GM18520 (cell line): ENCODE data around the gene GCNT1.
"Not testable (repeated sequence)": the region's sequence is repeated elsewhere in the genome, so short reads cannot be mapped to it uniquely, and the experiment has no call there.

Experiments used
- ATAC-seq: cut with Tn5 transposase; IDR thresholded peaks from one replicate; pipeline ENCODE4 v1.9.1; 2021; ENCODE audit not compliant: unreplicated experiment

The GCNT1 gene

DNA sequence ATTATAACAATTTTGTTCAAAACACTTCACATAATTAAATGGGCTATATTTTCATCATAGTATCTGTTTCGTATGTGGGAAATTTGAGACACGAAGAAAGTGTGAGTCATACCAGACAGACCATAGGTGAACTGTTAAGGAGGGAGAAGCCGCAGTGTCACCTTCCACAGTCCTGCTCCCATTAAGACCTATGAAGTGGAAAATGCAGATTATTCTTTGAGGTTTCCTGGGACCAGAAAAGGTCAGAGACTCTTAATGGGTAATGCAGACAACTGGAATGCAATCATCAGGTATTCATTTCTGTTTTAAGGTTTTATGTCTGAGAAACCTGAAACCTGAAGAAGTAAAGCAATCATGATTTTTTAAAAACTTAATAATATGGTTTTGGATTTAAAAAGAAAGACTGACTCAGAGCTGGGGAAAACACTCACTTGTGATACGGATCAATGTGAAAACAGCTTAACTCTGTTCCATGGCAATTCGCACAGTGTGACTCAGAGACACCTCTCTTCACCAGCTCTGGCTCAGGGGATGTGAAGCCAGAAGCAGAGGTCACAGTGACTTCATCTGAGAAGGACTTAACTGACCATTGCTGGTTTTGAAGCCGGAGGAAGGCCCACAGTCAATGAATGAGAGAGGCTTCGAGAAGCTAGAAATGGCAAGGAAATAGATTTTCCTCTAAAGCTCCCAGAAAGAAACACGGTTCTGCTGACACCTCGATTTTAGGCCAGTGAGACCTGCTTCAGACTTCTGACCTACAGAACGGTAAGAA, 17.2 kb upstream of the GCNT1 start:
- ATAC-seq = peak; percentile 46

GRCh38 chr9:76443887-76444286, 15.1 kb upstream of the GCNT1 start:
- no peak for ATAC-seq

GRCh38 chr9:76444322-76444929, 14.6 kb upstream of the GCNT1 start:
- ATAC-seq = no peak

GRCh38 chr9:76445976-76446375, 13.0 kb upstream of the GCNT1 start:
- ATAC-seq = no peak

DNA sequence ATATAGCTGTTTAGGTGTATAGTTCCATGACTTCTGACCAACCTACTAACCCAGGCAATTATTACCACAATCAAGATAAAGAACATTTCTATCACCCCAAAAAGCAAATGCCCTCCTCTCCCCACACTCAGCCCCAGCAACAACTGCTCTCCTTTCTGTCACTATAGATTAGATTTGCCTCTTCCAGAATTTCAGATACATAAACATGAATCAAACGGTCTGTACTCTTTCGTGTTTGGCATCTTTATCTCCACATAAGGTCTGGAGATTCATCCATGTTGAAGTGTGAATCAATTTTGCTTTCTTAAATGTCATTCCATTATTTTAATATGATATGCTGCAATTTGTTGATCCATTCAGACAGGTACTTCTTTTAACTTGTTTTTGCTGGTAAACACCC, 10.5 kb upstream of the GCNT1 start:
- no peak for ATAC-seq

DNA sequence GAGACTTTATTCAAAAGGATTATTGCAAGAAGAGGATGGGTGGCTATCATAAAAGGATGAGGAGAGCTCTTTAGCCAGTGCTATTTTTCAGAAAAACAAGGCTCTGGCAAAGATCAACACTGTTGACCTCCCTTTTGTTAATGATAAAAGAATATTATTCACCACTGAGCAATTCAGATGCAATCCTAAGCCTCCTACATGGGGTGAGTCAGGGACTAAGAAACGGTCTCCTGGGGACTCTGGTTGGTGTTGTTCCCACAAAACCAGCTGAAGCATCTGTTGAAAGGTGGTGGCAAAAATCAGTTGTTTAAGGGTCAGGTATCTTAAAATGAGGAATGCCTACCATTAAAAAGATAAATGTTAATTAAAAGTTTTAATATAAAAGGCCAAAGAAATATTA, 7.7 kb upstream of the GCNT1 start:
- no peak for ATAC-seq

- no peak for ATAC-seq
These were observed 6.1 kb upstream of the GCNT1 start for GRCh38 chr9:76452839-76453238.

GRCh38 chr9:76453785-76454184, 5.2 kb upstream of the GCNT1 start:
- no peak for ATAC-seq

- ATAC-seq = no peak
These were observed 4.7 kb upstream of the GCNT1 start for GRCh38 chr9:76454311-76454710.

- no peak for ATAC-seq
These were observed 2.6 kb upstream of the GCNT1 start for GRCh38 chr9:76456202-76456926.

GRCh38 chr9:76459694-76460635, 983 bp downstream of the GCNT1 start:
- no peak for ATAC-seq

- ATAC-seq = no peak
These were observed 3.1 kb downstream of the GCNT1 start for GRCh38 chr9:76462126-76462525.

GRCh38 chr9:76463211-76463610, 4.2 kb downstream of the GCNT1 start:
- peak; percentile 43 for ATAC-seq

GRCh38 chr9:76464706-76465105, 5.7 kb downstream of the GCNT1 start:
- ATAC-seq = no peak

GRCh38 chr9:76465442-76466298, 6.7 kb downstream of the GCNT1 start:
- ATAC-seq = no peak

DNA sequence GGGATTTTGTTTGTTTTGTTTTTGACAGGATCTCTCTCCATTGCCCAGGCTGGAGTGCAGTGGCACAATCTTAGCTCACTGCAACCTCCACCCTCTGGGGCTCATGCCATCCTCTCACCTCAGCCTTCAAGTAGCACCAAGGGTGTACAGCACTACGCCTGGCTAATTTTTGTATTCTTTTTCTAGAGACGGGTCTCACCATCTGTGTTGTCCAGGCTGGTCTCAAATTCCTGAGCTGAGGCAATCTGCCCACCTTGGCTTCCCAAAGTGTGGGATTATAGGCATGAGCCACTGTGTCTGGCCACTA, 7.3 kb downstream of the GCNT1 start:
- no peak for ATAC-seq

DNA sequence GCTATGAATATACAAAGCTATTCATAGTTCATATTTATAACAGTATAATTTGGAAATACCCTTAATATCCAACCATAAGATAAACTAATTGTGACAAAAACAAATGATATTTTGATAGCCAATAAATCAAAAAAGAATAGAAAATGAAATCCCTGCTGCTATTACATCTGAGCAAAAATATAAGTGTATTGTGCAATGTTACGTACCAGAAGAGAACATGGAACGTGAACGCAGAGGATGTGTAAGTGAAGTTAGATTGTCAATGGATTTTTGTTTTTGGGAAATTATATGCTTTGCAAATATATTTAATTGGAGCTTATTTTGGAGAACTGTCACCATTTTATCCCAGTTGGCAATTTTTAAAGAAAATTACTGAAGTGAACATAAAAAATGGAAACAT, 15.4 kb downstream of the GCNT1 start:
- ATAC-seq = no peak

- ATAC-seq = no peak
These were observed 16.7 kb downstream of the GCNT1 start for GRCh38 chr9:76475686-76476085.

DNA sequence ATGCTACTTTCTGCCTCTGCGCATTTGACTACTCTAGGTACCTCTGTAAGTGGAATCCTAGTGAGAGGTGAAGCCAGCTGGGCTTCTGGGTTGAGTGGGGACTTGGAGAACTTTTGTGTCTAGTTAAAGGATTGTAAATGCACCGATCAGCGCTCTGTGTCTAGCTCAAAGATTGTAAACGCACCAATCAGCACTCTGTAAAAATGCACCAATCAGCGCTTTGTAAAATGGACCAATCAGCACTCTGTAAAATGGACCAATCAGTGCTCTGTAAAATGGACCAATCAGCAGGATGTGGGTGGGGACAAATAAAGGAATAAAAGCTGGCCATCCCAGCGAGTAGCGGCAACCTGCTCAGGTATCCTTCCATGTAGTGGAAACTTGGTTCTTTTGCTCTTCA, 18.8 kb downstream of the GCNT1 start:
- ATAC-seq = not testable (repeated sequence)

- no peak for ATAC-seq
These were observed 19.2 kb downstream of the GCNT1 start for GRCh38 chr9:76478226-76478625.
